Endothelial cell of umbilical vein (primary cell): Measurements from ENCODE around the gene PRIM2.

Experiments
- EZH2 ChIP-seq: IDR thresholded peaks from 2 replicates; pipeline ENCODE4 v1.6.1; 2012; ENCODE audit warnings: borderline replicate concordance, low read depth, mild to moderate bottlenecking, moderate library complexity, low read length, inconsistent platforms; ENCODE audit not compliant: severe bottlenecking
- FOS ChIP-seq: IDR thresholded peaks from 2 replicates; pipeline ENCODE4 v1.6.1; 2011; ENCODE audit warnings: mild to moderate bottlenecking, low read length, moderate library complexity, borderline replicate concordance; ENCODE audit not compliant: insufficient read depth
- GATA2 ChIP-seq: IDR thresholded peaks from 2 replicates; pipeline ENCODE4 v1.7.0; 2011; ENCODE audit warnings: low read depth, mild to moderate bottlenecking, moderate library complexity, mixed read lengths, low read length; ENCODE audit not compliant: insufficient read length, insufficient read depth
- JUN ChIP-seq: IDR thresholded peaks from 2 replicates; pipeline ENCODE4 v1.6.1; 2011; ENCODE audit warnings: borderline replicate concordance, low read depth; ENCODE audit not compliant: insufficient read length, insufficient read depth
- MYC ChIP-seq: IDR thresholded peaks from one replicate; pipeline ENCODE4 v1.6.1; 2011; ENCODE audit warnings: mild to moderate bottlenecking, low read depth, low read length
- POLR2A ChIP-seq: IDR thresholded peaks from 2 replicates; pipeline ENCODE4 v1.6.1; 2012; ENCODE audit warnings: low read depth, mild to moderate bottlenecking, control low read depth, low read length
- POLR2AphosphoS5 ChIP-seq: IDR thresholded peaks from 2 replicates; pipeline ENCODE4 v1.6.1; 2012; ENCODE audit warnings: low read depth, mild to moderate bottlenecking, control low read depth, low read length, moderate library complexity; ENCODE audit not compliant: insufficient read depth
- TF ChIP-seq, protein P1 (sequence below), 2 donors: IDR thresholded peaks; 1 replicate in 1 of 2; 2 replicates in 1 of 2; pipeline ENCODE4 v1.5.1; 2011; ENCODE audit warnings: low read length in 2 of 2, mild to moderate bottlenecking in 2 of 2, moderate library complexity in 2 of 2, control low read depth in 1 of 2, inconsistent platforms in 1 of 2, low read depth in 1 of 2; ENCODE audit not compliant: insufficient read depth in 1 of 2; ENCODE audit errors: extremely low read depth in 1 of 2
- TF ChIP-seq, protein P2 (sequence below): IDR thresholded peaks from 2 replicates; pipeline ENCODE4 v1.6.1; 2011; ENCODE audit not compliant: insufficient read depth, insufficient read length

- TF ChIP-seq, protein P1, sequence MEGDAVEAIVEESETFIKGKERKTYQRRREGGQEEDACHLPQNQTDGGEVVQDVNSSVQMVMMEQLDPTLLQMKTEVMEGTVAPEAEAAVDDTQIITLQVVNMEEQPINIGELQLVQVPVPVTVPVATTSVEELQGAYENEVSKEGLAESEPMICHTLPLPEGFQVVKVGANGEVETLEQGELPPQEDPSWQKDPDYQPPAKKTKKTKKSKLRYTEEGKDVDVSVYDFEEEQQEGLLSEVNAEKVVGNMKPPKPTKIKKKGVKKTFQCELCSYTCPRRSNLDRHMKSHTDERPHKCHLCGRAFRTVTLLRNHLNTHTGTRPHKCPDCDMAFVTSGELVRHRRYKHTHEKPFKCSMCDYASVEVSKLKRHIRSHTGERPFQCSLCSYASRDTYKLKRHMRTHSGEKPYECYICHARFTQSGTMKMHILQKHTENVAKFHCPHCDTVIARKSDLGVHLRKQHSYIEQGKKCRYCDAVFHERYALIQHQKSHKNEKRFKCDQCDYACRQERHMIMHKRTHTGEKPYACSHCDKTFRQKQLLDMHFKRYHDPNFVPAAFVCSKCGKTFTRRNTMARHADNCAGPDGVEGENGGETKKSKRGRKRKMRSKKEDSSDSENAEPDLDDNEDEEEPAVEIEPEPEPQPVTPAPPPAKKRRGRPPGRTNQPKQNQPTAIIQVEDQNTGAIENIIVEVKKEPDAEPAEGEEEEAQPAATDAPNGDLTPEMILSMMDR (IDR thresholded peaks at IDR 0.05; ENCODE audit: extremely low read depth in 1 of 2, insufficient read depth in 1 of 2, low read depth in 1 of 2, low read length in 2 of 2) = no peak
- TF ChIP-seq POLR2A = no peak
- TF ChIP-seq POLR2AphosphoS5 = no peak
- TF ChIP-seq JUN = peak; percentile 76
- TF ChIP-seq, protein P2, sequence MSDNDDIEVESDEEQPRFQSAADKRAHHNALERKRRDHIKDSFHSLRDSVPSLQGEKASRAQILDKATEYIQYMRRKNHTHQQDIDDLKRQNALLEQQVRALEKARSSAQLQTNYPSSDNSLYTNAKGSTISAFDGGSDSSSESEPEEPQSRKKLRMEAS = peak; percentile 25
- TF ChIP-seq EZH2 = no peak
- peak; percentile 86 for TF ChIP-seq FOS
- TF ChIP-seq GATA2 = no peak
- TF ChIP-seq MYC = peak; percentile 85
Observed at GRCh38 chr6:57313711-57314471, 3.5 kb upstream of the PRIM2 start.
